ENCODE data around the gene TRPM3. TPM values are rescaled to one million over a fixed set of nuclear protein-coding genes. Genes with fewer than 3 reads are reported as not detected.

TRPM3 gene
- total RNA-seq, 1 donor from 2014 or later, result 0.22 TPM

DNA sequence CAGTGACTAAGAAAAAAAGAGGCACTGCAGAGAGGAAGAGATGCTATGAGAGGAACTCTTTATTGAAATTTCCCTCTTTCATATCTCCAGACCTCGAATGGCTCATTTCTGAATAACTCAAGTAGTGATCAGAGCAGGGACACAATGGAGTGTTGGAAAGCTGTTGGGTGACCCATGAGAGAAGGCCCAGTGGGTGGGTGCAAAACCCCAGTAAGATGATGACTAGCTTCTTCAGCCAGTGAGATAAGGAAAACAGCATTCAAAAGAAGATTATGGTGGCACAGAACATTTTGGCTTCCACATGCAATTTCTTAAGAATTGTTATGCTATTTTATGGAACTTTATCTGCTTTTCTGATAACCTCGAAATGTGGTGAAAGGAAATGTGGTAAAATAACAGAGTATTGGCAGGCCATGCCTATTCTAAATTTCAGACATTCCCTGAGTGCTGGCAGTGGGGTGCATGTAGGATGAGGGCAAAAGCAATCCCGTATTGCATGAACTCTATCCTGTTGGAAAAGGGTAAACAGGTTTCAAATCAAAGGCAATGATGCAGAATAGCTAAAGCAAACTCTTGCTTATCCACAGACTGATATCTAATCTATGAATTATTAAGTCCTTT, 579.0 kb downstream of the TRPM3 start:
- TF ChIP-seq, protein P1, sequence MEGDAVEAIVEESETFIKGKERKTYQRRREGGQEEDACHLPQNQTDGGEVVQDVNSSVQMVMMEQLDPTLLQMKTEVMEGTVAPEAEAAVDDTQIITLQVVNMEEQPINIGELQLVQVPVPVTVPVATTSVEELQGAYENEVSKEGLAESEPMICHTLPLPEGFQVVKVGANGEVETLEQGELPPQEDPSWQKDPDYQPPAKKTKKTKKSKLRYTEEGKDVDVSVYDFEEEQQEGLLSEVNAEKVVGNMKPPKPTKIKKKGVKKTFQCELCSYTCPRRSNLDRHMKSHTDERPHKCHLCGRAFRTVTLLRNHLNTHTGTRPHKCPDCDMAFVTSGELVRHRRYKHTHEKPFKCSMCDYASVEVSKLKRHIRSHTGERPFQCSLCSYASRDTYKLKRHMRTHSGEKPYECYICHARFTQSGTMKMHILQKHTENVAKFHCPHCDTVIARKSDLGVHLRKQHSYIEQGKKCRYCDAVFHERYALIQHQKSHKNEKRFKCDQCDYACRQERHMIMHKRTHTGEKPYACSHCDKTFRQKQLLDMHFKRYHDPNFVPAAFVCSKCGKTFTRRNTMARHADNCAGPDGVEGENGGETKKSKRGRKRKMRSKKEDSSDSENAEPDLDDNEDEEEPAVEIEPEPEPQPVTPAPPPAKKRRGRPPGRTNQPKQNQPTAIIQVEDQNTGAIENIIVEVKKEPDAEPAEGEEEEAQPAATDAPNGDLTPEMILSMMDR (IDR thresholded peaks at IDR 0.05; ENCODE audit: borderline replicate concordance), result no peak
- intact Hi-C loops (cut with micrococcal nuclease), result no loop called here

DNA sequence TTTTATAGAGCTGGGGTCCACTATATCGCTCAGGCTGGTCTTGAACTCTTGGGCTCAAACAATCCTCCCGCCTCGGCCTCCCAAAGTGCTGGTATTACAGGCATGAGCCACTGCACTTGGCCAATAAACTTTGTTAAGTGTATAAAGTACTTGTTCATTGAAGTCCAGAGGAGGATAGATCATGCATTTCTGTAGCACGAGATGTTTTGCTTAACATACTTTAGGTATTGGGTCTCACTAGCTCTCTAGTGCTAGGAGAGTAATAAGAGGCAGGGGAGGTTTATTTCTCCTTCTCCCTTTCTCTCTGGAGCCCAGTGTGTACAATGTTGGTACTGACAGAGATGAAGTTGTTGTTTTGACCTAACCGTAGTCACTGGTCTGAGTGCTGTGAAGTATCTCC, 581.4 kb downstream of the TRPM3 start:
- H3K27me3 ChIP-seq (ENCODE audit: low read depth), result no peaks in the 10 kb centered on the region
- no peak for DNase-seq
- H3K36me3 ChIP-seq, result no peaks in the 10 kb centered on the region
- TF ChIP-seq, protein P1 (IDR thresholded peaks at IDR 0.05; ENCODE audit: borderline replicate concordance), result no peak
- no peaks in the 10 kb centered on the region for H3K9me3 ChIP-seq (replicated peaks)
- peaks cover 6% of the 10 kb centered on the region for H3K4me1 ChIP-seq
- H3K27ac ChIP-seq (replicated peaks), result no peak overlapping the region
- H3K4me3 ChIP-seq, result no peak overlapping the region
- intact Hi-C loops (cut with micrococcal nuclease), result no loop called here

More for the DNA sequence above, 579.0 kb downstream of the TRPM3 start:
- H3K27ac ChIP-seq (replicated peaks), result no peak overlapping the region
- H3K9me3 ChIP-seq (replicated peaks), result no peaks in the 10 kb centered on the region
- peaks cover 6% of the 10 kb centered on the region for H3K4me1 ChIP-seq
- DNase-seq, result no peak
- H3K27me3 ChIP-seq (ENCODE audit: low read depth), result no peaks in the 10 kb centered on the region
- no peaks in the 10 kb centered on the region for H3K36me3 ChIP-seq
- no peak overlapping the region for H3K4me3 ChIP-seq

DNA sequence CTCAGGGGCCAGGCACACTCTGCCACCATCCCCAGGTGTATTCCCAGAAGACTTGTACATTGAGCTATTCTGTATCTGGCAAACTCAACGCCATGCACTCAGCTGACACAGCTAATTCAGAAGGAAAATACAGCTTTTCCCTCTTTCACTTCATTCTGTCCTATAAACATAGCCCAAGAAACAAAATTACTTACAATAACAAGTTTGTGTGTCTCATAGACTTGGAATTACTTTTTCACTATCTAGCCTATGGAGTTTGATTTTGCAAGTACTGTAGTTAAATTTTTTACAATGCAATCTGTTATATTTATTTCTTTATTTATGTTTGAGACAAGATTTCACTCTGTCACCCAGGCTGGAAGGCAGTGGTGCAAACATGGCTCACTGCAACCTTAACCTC, 581.9 kb downstream of the TRPM3 start:
- intact Hi-C loops (cut with micrococcal nuclease), result no loop called here
- Histone ChIP-seq H3K27me3 (ENCODE audit: low read depth) (no peaks in the 10 kb centered on the region), H3K4me1 (peaks cover 6% of the 10 kb centered on the region), H3K27ac (replicated peaks) (no peak overlapping the region), H3K9me3 (replicated peaks) (no peaks in the 10 kb centered on the region), H3K36me3 (no peaks in the 10 kb centered on the region), H3K4me3 (no peak overlapping the region)
- TF ChIP-seq, protein P1 (IDR thresholded peaks at IDR 0.05; ENCODE audit: borderline replicate concordance), result no peak
- DNase-seq, result no peak

DNA sequence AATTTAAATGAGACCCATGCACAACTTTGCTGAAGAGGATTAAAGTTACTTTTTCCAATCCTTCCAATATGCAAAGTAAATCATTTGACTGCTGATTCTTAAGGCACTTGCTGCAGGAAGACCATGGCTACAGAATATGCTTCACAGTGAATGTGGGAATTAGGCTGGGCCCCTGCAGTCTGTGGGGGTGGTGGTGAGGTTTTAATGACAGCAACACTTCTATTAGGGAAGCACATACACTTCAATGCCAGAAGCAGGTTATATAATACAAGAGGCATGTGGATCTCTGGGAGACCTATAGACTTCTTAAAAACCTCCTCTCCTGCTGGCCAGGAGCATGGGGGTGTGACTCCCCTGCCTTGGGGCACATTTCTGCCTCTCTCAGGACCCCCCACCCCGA, 582.4 kb downstream of the TRPM3 start:
- Histone ChIP-seq H3K9me3 (replicated peaks) (no peaks in the 10 kb centered on the region), H3K36me3 (no peaks in the 10 kb centered on the region), H3K27me3 (ENCODE audit: low read depth) (no peaks in the 10 kb centered on the region), H3K27ac (replicated peaks) (no peak overlapping the region), H3K4me1 (peaks cover 6% of the 10 kb centered on the region), H3K4me3 (no peak overlapping the region)
- intact Hi-C loops (cut with micrococcal nuclease), result no loop called here
- TF ChIP-seq, protein P1 (IDR thresholded peaks at IDR 0.05; ENCODE audit: borderline replicate concordance), result no peak
- DNase-seq, result no peak

DNA sequence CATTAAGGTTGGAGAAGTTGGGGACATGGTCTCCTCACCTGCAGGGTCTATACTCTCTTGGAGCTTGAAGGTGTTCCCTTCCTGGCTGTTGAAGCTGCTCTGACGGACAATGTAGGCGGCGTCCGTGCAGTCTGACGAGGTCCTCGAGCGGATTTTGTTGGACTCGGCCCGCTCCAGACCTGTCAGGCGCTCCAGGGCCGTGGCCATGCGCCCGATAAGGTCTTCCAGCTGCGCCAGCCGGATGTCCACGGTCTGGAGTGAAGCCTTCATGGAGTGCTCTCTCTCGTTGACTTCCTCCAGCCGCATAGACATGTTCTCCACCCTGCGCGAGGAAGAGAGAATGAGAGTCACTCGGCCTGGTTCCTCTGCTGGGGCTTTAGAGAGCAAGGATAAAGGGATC, 584.3 kb downstream of the TRPM3 start:
- no peak for DNase-seq
- peaks cover 6% of the 10 kb centered on the region for H3K4me1 ChIP-seq
- H3K36me3 ChIP-seq, result no peaks in the 10 kb centered on the region
- TF ChIP-seq, protein P1 (IDR thresholded peaks at IDR 0.05; ENCODE audit: borderline replicate concordance), result no peak
- intact Hi-C loops (cut with micrococcal nuclease), result no loop called here
- no peaks in the 10 kb centered on the region for H3K9me3 ChIP-seq (replicated peaks)
- no peaks in the 10 kb centered on the region for H3K27me3 ChIP-seq (ENCODE audit: low read depth)
- no peak overlapping the region for H3K4me3 ChIP-seq
- no peak overlapping the region for H3K27ac ChIP-seq (replicated peaks)

Data from left ventricle myocardium inferior (tissue), 1 donor.